Measurements from ENCODE around the gene MED27.
A peak's percentile ranks its signal among the peaks of the same experiment; 100 is the strongest.

MED27 gene

DNA sequence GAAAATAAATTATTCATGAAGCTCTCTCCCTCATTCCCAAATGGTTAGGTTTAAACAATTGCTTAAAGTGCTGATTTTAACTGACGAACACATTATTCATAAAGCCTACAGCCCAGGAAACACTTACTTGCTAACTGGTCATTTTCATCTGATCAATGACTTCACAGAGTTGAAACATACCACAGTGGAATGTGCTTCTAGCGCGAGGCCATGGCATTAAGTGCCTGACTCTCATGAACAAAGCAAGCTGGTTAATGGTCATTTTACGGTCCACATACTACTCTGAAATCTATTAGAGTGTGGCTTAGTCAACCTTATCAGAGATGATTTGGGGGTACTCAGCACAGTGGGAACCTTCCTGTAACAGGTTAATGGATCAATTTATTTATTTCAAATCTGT is 114.6 kb downstream of the MED27 start:
- no peak for DNase-seq (ENCODE audit: low spot score)

DNA sequence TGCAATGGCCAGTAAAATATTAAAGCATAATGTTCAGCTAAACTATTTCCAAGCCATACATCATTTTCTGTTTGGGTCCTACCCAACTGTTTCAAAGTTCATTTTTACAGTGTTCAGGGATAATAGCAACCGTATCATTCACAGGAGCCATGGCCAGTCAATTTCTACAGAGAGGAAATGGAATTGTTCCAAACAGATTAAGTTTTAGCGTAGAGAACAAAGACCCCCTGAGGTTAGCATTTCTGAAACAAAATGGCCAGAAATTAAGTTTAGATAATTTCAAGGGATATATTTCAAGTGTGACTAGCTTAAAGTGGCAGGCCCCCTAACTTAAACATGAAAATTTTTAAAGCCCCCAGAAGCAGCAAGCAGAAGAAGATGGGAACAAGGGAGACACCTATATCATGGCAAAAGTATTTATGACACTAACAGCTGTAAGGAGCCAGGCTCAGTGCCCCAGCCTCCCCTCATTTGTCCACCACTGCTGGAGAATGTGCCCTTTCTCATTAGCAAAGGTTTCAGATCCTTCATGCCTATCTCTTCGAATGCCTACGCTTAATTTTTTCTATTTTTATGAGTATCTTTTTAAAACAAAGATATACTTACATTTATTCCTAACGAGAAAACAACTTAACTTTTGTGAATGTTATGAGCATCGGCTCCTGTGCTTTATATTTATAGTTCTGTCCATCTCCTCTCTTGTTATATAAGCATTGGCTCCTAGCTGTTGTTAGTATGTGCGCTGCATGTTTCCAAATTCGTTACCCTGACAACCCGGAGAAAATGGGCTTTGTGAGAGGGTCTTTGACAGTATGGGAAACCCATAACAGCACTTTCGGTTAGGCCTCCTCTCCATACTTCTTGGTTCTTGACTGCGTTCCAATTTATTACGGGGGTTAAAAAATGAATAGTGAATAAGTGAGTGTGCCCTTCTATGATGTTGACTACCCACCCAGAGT is 116.3 kb downstream of the MED27 start:
- DNase-seq (ENCODE audit: low spot score), result no peak

DNA sequence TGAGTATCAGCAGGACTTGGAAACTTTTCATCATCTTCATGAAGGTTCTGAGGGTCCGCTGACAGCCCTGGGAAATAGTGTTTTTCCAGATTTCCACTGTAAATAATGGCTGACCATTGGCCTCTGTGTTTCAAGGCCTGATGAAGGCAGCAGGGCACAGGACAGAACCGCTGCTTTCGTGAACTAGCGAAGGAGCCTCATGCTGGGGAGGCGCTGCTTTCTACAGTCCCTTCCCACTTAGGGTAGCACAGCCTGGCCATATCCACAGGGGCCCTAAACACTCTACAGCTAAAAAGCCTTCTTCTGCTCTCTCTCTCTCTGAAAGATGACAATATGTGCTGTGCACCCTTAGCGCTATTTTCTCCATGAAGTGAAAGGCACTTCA is 118.2 kb downstream of the MED27 start:
- DNase-seq (ENCODE audit: low spot score), result no peak

DNA sequence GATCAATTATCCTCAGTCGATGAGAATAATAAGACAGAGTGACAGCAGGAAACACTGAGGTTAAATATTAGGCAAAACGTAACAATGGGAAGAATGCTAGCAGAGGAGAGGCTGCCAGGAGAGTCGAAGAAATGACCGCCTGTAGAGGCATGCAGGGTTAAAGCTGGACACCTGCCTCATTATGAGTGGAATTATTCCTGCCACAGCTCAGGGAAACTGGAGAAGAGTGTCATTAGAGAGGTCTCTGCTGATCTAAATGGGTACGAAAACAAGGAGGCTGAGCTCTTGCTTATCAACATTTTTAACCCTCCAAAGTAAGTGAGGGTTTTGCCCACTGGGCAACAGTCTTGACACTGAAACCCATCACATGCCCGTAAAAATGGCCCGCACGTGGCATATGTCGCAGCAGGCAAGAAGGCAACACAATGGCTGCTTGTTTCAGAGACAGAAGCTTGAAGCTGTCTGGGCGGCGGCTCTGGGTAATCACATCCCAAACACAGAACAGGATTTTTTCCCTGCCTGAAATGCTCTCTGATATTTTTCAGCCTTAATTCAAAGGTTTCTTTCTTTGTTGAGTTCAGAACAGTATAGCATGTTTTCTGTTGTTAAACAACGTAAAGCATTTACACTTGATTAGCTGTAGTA is 118.7 kb downstream of the MED27 start:
- DNase-seq (ENCODE audit: low spot score), result no peak

- peak; percentile 29 for DNase-seq (ENCODE audit: low spot score)
Measured at GRCh38 chr9:131960311-131960710, 119.4 kb downstream of the MED27 start.

DNA sequence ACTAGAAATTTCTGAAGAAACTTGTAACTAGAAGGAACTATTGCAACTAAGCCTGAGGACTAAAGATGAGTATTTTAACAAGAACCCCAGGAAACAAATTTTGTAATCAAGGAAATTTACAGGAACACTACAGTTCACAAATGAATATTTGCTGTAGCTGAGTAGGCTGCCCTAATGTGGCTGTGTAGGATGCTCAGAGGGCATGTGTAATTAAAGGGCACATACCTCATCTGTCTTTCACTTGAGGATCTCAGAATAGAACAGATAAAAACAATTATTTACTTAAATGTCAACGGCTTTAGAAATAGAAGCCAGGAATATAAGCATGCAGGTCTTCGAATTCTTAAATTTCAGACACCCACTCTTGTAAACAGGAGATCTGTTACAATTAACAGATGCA is 119.8 kb downstream of the MED27 start:
- DNase-seq (ENCODE audit: low spot score), result no peak

DNA sequence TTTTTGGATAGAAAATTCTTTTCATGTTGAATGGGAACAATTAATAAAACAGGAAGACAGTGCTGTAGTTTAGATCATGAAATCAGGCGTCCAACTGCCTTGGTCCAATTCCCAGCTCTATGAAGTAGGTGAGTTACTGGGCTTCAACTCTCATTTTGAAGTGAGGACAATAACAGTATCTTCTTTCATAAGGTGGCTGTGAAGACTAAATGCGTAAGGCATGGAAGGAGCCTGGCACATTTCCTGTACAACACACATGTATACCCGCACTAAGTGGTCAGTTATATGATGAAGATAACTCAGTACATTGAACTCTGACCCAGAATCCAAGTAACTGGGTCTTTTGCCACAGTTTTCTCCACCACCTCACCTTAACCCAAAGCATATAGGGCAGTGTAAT is 120.6 kb downstream of the MED27 start:
- no peak for DNase-seq (ENCODE audit: low spot score)

DNA sequence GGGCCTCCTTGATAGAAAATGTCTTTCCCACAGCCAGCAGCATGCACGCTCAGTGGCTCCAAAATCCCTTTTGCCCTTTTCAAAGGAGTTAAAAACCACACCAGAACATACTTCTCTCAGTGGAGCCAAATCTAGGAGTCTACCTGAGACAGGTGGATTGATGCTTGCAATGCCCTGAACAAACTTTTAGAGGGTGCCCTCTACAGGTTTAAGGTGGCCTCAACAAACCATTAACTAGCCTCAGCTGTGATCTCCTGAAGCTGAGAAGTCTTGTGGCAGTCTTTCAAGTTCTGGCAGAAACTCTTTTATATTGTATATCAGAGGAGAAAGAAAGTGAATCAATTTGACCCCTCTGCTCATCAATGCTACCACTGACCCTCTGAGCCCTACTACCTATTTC is 125.4 kb downstream of the MED27 start:
- DNase-seq (ENCODE audit: low spot score), result no peak

DNA sequence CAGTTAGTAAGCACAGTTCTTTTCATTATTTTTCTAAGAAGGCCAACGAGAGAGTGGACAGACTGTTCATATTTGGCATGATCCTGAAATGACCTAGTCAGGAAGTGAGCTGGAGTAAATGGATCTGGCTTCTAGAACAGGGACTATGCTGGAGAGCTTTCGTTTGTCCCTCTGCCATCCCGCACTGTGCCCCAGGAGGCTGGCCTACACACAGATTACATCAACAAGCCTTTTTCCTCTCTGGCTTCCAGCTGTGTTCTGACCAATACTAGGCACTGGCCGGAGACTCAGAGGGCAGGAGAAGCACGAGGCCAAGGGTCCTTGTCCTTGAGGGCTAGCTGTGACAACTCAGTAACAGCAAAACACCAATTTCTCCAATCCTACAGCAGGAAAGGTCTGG is 127.8 kb downstream of the MED27 start:
- no peak for DNase-seq (ENCODE audit: low spot score)

GRCh38 chr9:131951155-131951554 is 128.5 kb downstream of the MED27 start:
- DNase-seq (ENCODE audit: low spot score), result no peak

DNA sequence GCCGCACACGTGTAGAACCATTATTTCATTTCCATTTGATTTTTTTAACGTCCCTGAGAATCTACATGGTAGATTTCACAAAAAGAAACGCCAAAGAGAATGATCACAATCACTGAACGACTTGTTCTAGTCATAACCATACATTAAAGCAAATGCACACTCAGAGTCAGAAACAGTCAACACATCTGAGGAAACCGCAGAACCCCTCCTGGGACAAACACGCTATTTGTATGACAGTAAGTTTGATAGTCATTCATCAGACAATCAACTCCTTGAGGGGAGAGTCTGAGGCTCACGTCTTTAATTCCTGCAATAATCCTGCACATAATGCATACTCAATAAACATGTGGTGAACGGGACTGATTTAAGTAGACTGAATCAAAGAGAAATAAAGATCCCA is 129.2 kb downstream of the MED27 start:
- no peak for DNase-seq (ENCODE audit: low spot score)

- no peak for DNase-seq (ENCODE audit: low spot score)
Measured at GRCh38 chr9:131946180-131946579, 133.5 kb downstream of the MED27 start.

DNA sequence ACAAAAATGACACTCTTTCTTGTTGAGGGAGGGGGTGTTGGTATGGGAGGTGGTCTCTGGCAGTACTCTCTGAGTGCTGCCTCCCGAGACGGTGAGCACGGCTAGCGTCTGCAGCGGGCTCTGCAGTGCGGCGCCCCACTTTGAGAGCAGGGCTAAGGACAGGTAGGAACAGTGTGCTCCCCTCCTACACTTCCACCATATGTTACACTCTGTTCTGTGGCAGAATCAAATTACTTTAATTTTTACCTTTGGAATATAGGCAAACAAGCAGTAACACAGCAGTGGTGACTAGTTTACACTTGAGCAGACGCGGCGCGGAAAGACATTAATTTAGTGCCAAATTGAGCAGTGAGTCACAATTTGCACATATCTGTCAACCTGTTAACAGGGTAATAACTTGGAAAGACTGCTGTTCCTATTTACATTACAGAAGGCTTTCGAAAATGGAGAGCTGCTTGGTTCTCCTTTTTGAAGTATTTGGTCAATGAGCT is 136.3 kb downstream of the MED27 start:
- DNase-seq (ENCODE audit: low spot score), result no peak

DNA sequence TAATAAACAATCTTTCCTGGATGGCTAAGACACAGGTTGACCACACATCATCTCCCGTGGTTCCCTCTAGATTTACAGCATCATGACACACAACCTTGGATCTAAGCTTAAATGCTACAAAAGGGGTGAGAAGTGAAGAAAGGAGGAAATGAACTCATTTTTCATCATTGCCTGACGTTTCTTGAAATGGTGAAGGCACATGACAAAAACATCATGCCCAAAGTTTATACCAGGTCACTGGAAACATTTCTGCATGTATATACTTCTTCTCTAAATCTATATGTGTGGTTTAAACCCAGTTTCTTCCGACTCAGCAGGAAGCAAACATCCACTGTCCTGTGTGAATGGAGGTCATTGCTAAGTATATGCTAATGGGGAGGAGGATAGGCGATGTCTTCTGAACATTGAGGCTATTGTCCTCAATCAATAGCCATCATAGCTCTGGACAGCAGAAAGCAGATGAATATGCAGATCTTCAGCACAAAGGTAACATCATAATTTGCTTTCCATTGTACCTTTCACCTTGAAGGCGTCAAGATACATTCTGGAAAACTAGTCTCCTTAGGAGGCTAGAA is 137.4 kb downstream of the MED27 start:
- peak; percentile 55 for DNase-seq (ENCODE audit: low spot score)

DNA sequence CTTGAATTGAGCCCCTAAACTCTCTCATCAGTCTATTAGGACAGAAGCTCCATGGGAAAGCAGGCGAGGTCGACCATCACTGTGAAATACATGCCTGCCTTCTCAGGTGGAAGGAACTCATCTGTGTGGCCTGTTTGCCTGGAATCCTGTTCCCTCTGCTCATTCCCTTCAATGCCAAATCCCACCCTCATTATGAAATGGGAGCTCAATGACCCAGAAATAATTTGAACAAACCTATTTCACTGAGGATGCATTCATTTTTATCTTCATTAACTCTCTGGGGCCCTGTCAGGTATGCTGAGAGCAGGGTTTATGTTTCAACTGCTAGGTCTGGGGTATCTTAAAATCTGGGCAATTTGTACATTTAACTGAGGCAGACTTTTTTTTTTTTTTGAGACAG is 142.2 kb downstream of the MED27 start:
- DNase-seq (ENCODE audit: low spot score), result no peak

GRCh38 chr9:131936929-131937328 is 142.7 kb downstream of the MED27 start:
- no peak for DNase-seq (ENCODE audit: low spot score)

GRCh38 chr9:131934673-131935072 is 145.0 kb downstream of the MED27 start:
- DNase-seq (ENCODE audit: low spot score), result no peak

GRCh38 chr9:131927091-131927490 is 152.6 kb downstream of the MED27 start:
- DNase-seq (ENCODE audit: low spot score), result no peak

DNA sequence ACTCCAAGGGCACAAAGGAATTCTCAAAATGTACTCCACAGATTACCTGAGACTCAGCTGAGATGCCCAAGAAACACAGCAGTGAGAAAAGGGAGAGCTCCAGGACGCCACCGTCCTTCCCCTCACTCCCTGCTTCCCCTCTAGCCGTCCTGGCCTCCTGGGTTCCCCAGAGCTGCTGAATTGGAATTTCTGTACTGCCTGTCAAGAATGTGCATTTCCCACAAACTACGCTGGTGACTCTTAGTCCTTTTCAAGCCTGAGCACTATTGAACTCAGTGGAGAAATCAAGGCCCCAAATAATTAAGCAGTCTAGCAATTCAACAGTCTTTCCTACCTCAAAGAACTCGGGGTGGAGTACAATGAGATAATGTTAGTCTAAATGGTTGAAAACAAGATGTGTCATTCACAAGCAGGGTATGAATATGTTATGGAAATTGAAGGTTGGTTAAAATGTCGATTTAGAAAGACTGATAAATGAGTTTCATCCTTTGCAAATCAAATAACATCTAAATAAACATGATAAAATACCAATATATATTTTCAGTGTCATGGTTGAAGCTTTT is 153.2 kb downstream of the MED27 start:
- no peak for DNase-seq (ENCODE audit: low spot score)

- DNase-seq (ENCODE audit: low spot score), result no peak
Measured at GRCh38 chr9:131925677-131926177, 153.9 kb downstream of the MED27 start.

GRCh38 chr9:131923766-131924165 is 155.9 kb downstream of the MED27 start:
- DNase-seq (ENCODE audit: low spot score), result peak; percentile 21

GRCh38 chr9:131923132-131923671 is 156.5 kb downstream of the MED27 start:
- no peak for DNase-seq (ENCODE audit: low spot score)

All from RKO (cell line).